ENCODE measurements around the gene MYH14. TPM values are rescaled to one million over a fixed set of nuclear protein-coding genes. Genes with fewer than 3 reads are reported as not detected.

The MYH14 gene
- total and polyA plus RNA-seq, 2 of the 8 experiments (the other 6 are each of a cell fraction or from before 2014, with no cell fraction given): 17.3 to 28.6 TPM

DNA sequence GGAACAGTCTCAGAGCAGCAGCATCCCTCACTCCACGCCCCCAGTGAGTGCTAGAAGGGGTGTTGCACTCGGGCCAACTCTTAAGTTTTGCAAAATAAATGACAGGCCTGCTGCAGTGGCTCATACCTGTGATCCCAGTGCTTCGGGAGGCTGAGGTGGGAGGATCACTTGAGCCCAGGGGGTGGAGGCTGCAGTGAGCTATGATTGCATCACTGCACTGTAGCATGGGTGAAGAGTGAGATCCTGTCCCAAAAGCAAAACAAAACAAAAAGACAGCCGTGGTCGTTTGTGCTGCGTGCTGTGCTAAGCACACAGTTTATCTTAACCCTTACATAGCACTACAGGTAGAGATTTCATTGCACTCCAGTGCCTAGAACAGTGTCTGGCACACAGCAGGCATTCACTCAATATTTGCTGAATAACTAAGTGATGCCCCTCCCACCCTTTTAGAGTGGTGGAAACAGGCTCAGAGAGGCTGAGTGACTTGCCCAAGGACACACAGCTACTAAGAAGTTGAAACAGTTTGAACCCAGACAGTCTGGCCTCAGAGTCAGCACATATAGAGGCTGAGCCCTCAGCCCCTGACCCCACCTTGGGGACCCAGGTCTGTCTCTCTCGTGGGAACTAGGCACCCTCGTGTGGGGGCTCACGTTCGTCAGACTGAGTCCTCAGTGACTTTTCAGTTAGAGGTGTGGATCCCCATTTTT lies 107.5 kb downstream of the MYH14 start:
- Histone ChIP-seq H3K23me2 (ENCODE audit: low read depth, low read length) (peaks cover 22% of the 10 kb centered on the region), H2BK20ac (ENCODE audit: low read length) (no peak overlapping the region), H3K14ac (ENCODE audit: insufficient read length) (no peak overlapping the region), H2BK5ac (ENCODE audit: low read depth, low read length) (no peak overlapping the region), H3K79me1 (ENCODE audit: low read depth, low read length) (no peaks in the 10 kb centered on the region), H3K18ac (ENCODE audit: extremely low read depth, low read length) (no peak overlapping the region), H3K9ac (replicated peaks in 1 of 4; ENCODE audit: extremely low read depth in 1 of 4, low read depth in 3 of 4, low read length in 3 of 4) (no peak overlapping the region), H3K27ac (ENCODE audit: low read depth, low read length) (no peak overlapping the region), H2AK5ac (ENCODE audit: low read depth, low read length) (no peak overlapping the region; the same call in 1 of the 2 replicates), H4K20me1 (replicated peaks in 1 of 2; ENCODE audit: control insufficient read depth in 1 of 2, insufficient read depth in 2 of 2, low read length in 2 of 2) (no peaks in the 10 kb centered on the region), H3K79me2 (ENCODE audit: control insufficient read depth in 1 of 2, insufficient read depth in 2 of 2, low read length in 2 of 2) (no peaks in the 10 kb centered on the region), H2BK15ac (ENCODE audit: low read length) (peak overlapping the region; percentile 31; the same call in 1 of the 2 replicates), H3K23ac (ENCODE audit: insufficient read length) (no peak overlapping the region), H3K4ac (replicated peaks; ENCODE audit: insufficient read length, low read depth, low read length) (no peak overlapping the region), H3K4me2 (ENCODE audit: insufficient read depth in 1 of 2, low read depth in 2 of 2, low read length in 2 of 2) (peak overlapping the region in 1 of 2 experiments; percentile 98; a peak in 1 of 4 replicates), H3K4me3 (ENCODE audit: extremely low read depth in 1 of 4, insufficient read depth in 2 of 4, low read depth in 3 of 4, low read length in 4 of 4) (no peak overlapping the region), H4K8ac (ENCODE audit: extremely low read depth, insufficient read depth, low read length) (no peak overlapping the region; the same call in 1 of the 2 replicates), H4K91ac (replicated peaks; ENCODE audit: insufficient read length, low read length) (no peak overlapping the region), H4K5ac (ENCODE audit: insufficient read length, low read depth, low read length) (no peak overlapping the region), H2AFZ (ENCODE audit: low read length) (no peak overlapping the region), H3K27me3 (replicated peaks in 1 of 4; ENCODE audit: control insufficient read depth in 3 of 4, extremely low read depth in 1 of 4, insufficient read depth in 3 of 4, low read length in 3 of 4) (peaks cover 0 to 17% (median 1%) of the 10 kb centered on the region in 4 experiments; a peak in 3 of 7 replicates), H3K9me3 (ENCODE audit: insufficient read depth in 2 of 2, low read depth in 1 of 2, low read length in 1 of 2) (peaks cover 15 to 20% of the 10 kb centered on the region in 2 experiments; a peak in 3 of 4 replicates), H3K56ac (replicated peaks; ENCODE audit: insufficient read length, low read depth, low read length) (no peak overlapping the region), H3K36me3 (ENCODE audit: control insufficient read depth in 2 of 4, insufficient read depth in 4 of 4, low read length in 3 of 4) (peaks cover 0 to 17% (median 0%) of the 10 kb centered on the region in 4 experiments; a peak in 3 of 8 replicates), H2BK120ac (replicated peaks; ENCODE audit: low read depth, low read length) (no peak overlapping the region), H2BK12ac (ENCODE audit: low read depth, low read length) (peak overlapping the region; percentile 19; the same call in 1 of the 2 replicates), H3K4me1 (replicated peaks in 1 of 4; ENCODE audit: control insufficient read depth in 3 of 4, insufficient read depth in 4 of 4, low read length in 3 of 4) (peaks cover 5 to 12% (median 9%) of the 10 kb centered on the region in 4 experiments)
- no peak for DNase-seq (ENCODE audit: low read depth in 1 of 2, low spot score in 2 of 2)
- FAIRE-seq: no peak
- POLR2A ChIA-PET (ENCODE audit: partially characterized antibody): interaction anchor here (1.0 to 3.0 kb wide), 5 partner anchors 10 to 22 kb away, joined by 4 to 21 read pairs (median 5); no protein-coding TSS in a partner anchor
- 86% methylated on average over 10 of the region's 10 CpGs; no CpG with 5 or more reads in 1 of the 2 experiments for WGBS, 2 experiments (ENCODE audit: extremely low coverage in 1 of 2, insufficient coverage in 1 of 2, insufficient read length in 1 of 2, insufficient replicate concordance in 2 of 2, low coverage in 1 of 2, low lambda C conversion rate in 2 of 2, missing lambda C conversion rate in 1 of 2)
- CTCF ChIA-PET (ENCODE audit: partially characterized antibody): interaction anchor here (1.2 to 1.8 kb wide), 3 partner anchors 8 to 19 kb away, joined by 3 to 5 read pairs (median 4); partner anchors contain the start of gene KCNC3
- TF ChIP-seq KDM5A (IDR thresholded peaks at IDR 0.05; ENCODE audit: low read length) (no peak), JUN (IDR thresholded peaks at IDR 0.05; ENCODE audit: low read depth, low read length) (no peak), KDM1A (IDR thresholded peaks at IDR 0.05; ENCODE audit: borderline replicate concordance, low read length) (peak; percentile 68; the same call in 1 of the 2 replicates), EP300 (IDR thresholded peaks at IDR 0.05; ENCODE audit: borderline replicate concordance in 1 of 2, low read depth in 2 of 2, low read length in 2 of 2) (no peak), SIN3A (conservative IDR thresholded peaks at IDR 0.05 in 1 of 2, IDR thresholded peaks at IDR 0.05 in 1 of 2; ENCODE audit: low read depth in 1 of 2, low read length in 2 of 2) (no peak), TAF1 (IDR thresholded peaks at IDR 0.05; ENCODE audit: low read depth, low read length) (no peak), POLR2A (IDR thresholded peaks at IDR 0.05; ENCODE audit: control extremely low read depth in 1 of 2, low read depth in 2 of 2, low read length in 2 of 2) (no peak), SIRT6 (IDR thresholded peaks at IDR 0.05; ENCODE audit: low read length) (no peak)
- TF ChIP-seq, protein P1, sequence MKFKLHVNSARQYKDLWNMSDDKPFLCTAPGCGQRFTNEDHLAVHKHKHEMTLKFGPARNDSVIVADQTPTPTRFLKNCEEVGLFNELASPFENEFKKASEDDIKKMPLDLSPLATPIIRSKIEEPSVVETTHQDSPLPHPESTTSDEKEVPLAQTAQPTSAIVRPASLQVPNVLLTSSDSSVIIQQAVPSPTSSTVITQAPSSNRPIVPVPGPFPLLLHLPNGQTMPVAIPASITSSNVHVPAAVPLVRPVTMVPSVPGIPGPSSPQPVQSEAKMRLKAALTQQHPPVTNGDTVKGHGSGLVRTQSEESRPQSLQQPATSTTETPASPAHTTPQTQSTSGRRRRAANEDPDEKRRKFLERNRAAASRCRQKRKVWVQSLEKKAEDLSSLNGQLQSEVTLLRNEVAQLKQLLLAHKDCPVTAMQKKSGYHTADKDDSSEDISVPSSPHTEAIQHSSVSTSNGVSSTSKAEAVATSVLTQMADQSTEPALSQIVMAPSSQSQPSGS (IDR thresholded peaks at IDR 0.05; ENCODE audit: low read length): no peak
